ACC112 (cell line): Measurements from ENCODE around the gene CD59.

Source experiments
- H2AFZ ChIP-seq: fragments of 200-600 bp; sonication (generic); one replicate; pipeline ENCODE4 v1.6.0; 2017; ENCODE audit warnings: antibody characterized with exemption, low read length; ENCODE audit not compliant: unreplicated experiment
- H3K27ac ChIP-seq: fragments of 200-600 bp; sonication (generic); 2 replicates; pipeline ENCODE4 v1.5.1; 2014; ENCODE audit warnings: low read depth, mild to moderate bottlenecking, antibody characterized with exemption, low read length, moderate library complexity
- H3K27me3 ChIP-seq: fragments of 200-600 bp; sonication (generic); 2 replicates; pipeline ENCODE4 v1.6.1; 2014; ENCODE audit warnings: mild to moderate bottlenecking, antibody characterized with exemption, low read length, moderate library complexity, mixed read lengths; ENCODE audit not compliant: insufficient read depth
- H3K36me3 ChIP-seq: fragments of 200-600 bp; sonication (generic); 2 replicates; pipeline ENCODE4 v1.6.1; 2016; ENCODE audit warnings: mild to moderate bottlenecking, antibody characterized with exemption, low read length, moderate library complexity, mixed read lengths; ENCODE audit not compliant: insufficient read depth
- H3K4me1 ChIP-seq: fragments of 200-600 bp; sonication (generic); one replicate; pipeline ENCODE4 v1.6.1; 2016; ENCODE audit warnings: low read length, mixed read lengths; ENCODE audit not compliant: insufficient read depth, unreplicated experiment, control insufficient read depth
- H3K4me3 ChIP-seq: fragments of 200-600 bp; sonication (generic); 2 replicates; pipeline ENCODE4 v1.5.1; 2014; ENCODE audit warnings: mild to moderate bottlenecking, low read depth, low read length
- H3K79me2 ChIP-seq: fragments of 200-600 bp; sonication (generic); one replicate; pipeline ENCODE4 v1.6.0; 2016; ENCODE audit warnings: low read length; ENCODE audit not compliant: control insufficient read depth, unreplicated experiment, insufficient read depth

CD59 gene

GRCh38 chr11:33657757-33658156, 78.5 kb downstream of the CD59 start:
- Histone ChIP-seq H3K4me3 (no peak overlapping the region), H3K36me3 (no peaks in the 10 kb centered on the region)

GRCh38 chr11:33656768-33657167, 79.5 kb downstream of the CD59 start:
- H2AFZ ChIP-seq: no peak overlapping the region
- no peak overlapping the region for H3K27ac ChIP-seq
- no peaks in the 10 kb centered on the region for H3K79me2 ChIP-seq
- no peaks in the 10 kb centered on the region for H3K36me3 ChIP-seq
- H3K27me3 ChIP-seq: no peaks in the 10 kb centered on the region
- H3K4me3 ChIP-seq: no peak overlapping the region
- no peaks in the 10 kb centered on the region for H3K4me1 ChIP-seq

More at GRCh38 chr11:33657757-33658156, 78.5 kb downstream of the CD59 start:
- Histone ChIP-seq H3K4me1 (no peaks in the 10 kb centered on the region), H2AFZ (no peak overlapping the region), H3K27ac (no peak overlapping the region), H3K79me2 (no peaks in the 10 kb centered on the region), H3K27me3 (no peaks in the 10 kb centered on the region)

- Histone ChIP-seq H2AFZ (no peak overlapping the region), H3K4me1 (no peaks in the 10 kb centered on the region), H3K4me3 (no peak overlapping the region), H3K27me3 (no peaks in the 10 kb centered on the region), H3K27ac (no peak overlapping the region), H3K36me3 (no peaks in the 10 kb centered on the region), H3K79me2 (no peaks in the 10 kb centered on the region)
These were observed 80.2 kb downstream of the CD59 start for GRCh38 chr11:33655842-33656600.

GRCh38 chr11:33654594-33654993, 81.6 kb downstream of the CD59 start:
- Histone ChIP-seq H3K79me2 (no peaks in the 10 kb centered on the region), H3K36me3 (no peaks in the 10 kb centered on the region), H3K27me3 (no peaks in the 10 kb centered on the region), H3K4me3 (no peak overlapping the region), H2AFZ (no peak overlapping the region), H3K4me1 (no peaks in the 10 kb centered on the region), H3K27ac (no peak overlapping the region)
